ENCODE results near the gene SAMD3.
"Not testable (repeated sequence)": the region's sequence is repeated elsewhere in the genome, so short reads cannot be mapped to it uniquely, and the experiment has no call there.

Gene SAMD3

DNA sequence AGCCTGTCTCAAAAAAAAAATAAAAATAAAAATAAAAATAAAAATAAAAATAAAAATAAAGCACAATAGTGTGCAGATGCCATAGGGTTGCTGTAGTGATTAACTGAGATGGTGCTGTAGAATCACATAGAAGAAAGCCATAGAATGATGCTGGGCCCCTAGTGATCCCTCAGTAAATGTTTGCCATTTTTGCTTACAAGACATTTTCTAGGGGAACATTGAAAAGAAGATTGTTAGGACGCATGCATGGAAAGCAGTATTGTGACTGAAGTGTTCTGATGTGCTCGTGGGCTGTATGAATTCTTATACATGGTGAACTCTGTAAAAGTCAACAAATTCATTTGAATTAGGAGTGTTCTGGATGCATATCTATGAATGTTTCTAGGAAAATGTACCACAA, 22.0 kb upstream of the SAMD3 start:
- Histone ChIP-seq H2AFZ (ENCODE audit: low read depth) (no peak overlapping the region), H4K20me1 (ENCODE audit: insufficient read depth) (no peaks in the 10 kb centered on the region), H3K4me2 (no peak overlapping the region), H3K27me3 (ENCODE audit: insufficient read depth, low read depth) (no peaks in the 10 kb centered on the region), H3K27ac (no peak overlapping the region), H3K36me3 (ENCODE audit: insufficient read depth) (no peaks in the 10 kb centered on the region), H3K79me2 (ENCODE audit: insufficient read depth, low read depth) (no peaks in the 10 kb centered on the region), H3K9ac (no peak overlapping the region), H3K4me1 (ENCODE audit: low read depth, poor library complexity, severe bottlenecking) (no peaks in the 10 kb centered on the region), H3K4me3 (IDR thresholded peaks at IDR 0.05; ENCODE audit: insufficient read depth, low read depth, low read length) (no peak overlapping the region)
- TF ChIP-seq, protein P1, sequence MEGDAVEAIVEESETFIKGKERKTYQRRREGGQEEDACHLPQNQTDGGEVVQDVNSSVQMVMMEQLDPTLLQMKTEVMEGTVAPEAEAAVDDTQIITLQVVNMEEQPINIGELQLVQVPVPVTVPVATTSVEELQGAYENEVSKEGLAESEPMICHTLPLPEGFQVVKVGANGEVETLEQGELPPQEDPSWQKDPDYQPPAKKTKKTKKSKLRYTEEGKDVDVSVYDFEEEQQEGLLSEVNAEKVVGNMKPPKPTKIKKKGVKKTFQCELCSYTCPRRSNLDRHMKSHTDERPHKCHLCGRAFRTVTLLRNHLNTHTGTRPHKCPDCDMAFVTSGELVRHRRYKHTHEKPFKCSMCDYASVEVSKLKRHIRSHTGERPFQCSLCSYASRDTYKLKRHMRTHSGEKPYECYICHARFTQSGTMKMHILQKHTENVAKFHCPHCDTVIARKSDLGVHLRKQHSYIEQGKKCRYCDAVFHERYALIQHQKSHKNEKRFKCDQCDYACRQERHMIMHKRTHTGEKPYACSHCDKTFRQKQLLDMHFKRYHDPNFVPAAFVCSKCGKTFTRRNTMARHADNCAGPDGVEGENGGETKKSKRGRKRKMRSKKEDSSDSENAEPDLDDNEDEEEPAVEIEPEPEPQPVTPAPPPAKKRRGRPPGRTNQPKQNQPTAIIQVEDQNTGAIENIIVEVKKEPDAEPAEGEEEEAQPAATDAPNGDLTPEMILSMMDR (conservative IDR thresholded peaks at IDR 0.05; ENCODE audit: low read depth, low read length): no peak

DNA sequence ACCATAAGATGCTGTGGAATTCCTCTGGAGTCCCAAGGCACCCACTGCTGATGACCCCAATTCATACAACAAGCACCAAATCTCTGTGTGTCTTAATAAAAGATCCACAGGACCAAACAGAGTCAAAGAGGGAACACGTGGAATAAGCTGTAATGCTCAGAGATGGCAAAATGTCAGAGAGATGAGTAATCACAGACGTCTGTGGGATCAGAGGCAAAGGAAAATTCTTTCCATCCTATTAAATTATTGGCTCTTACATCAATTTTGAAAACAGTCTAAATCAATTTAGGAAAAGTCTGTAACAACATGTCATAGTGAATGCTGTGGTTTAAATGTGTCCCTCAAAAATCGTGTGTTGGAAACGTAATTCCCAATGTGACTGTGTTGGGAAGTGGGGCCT, 17.5 kb upstream of the SAMD3 start:
- Histone ChIP-seq H3K9ac (no peak overlapping the region), H3K36me3 (ENCODE audit: insufficient read depth) (no peaks in the 10 kb centered on the region), H3K27ac (no peak overlapping the region), H3K4me3 (IDR thresholded peaks at IDR 0.05; ENCODE audit: insufficient read depth, low read depth, low read length) (no peak overlapping the region), H2AFZ (ENCODE audit: low read depth) (no peak overlapping the region), H3K4me2 (no peak overlapping the region), H4K20me1 (ENCODE audit: insufficient read depth) (no peaks in the 10 kb centered on the region), H3K4me1 (ENCODE audit: low read depth, poor library complexity, severe bottlenecking) (no peaks in the 10 kb centered on the region), H3K79me2 (ENCODE audit: insufficient read depth, low read depth) (no peaks in the 10 kb centered on the region), H3K27me3 (ENCODE audit: insufficient read depth, low read depth) (no peaks in the 10 kb centered on the region)
- TF ChIP-seq, protein P1 (conservative IDR thresholded peaks at IDR 0.05; ENCODE audit: low read depth, low read length): no peak

DNA sequence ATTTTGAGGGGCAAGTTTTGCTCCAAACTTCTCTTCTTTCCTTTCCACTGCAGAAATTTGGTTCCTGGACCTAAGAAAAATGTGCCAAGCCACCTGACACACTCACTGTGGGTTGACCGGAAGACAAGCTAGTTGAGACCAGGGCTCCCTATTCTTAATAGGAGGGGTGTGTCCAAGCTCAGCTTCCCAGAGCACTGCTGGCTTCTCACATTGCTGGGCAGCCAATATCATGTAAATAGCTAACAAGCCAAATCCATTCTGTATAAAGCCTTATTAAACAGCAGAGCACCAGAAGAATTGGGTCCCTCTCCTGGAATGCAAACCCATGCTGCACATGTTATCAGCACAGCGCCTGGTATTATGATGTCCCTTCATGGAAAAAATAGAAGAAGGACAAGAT, 17.0 kb upstream of the SAMD3 start:
- Histone ChIP-seq H3K27ac (no peak overlapping the region), H4K20me1 (ENCODE audit: insufficient read depth) (no peaks in the 10 kb centered on the region), H3K4me3 (IDR thresholded peaks at IDR 0.05; ENCODE audit: insufficient read depth, low read depth, low read length) (no peak overlapping the region), H3K9ac (no peak overlapping the region), H3K79me2 (ENCODE audit: insufficient read depth, low read depth) (no peaks in the 10 kb centered on the region), H3K27me3 (ENCODE audit: insufficient read depth, low read depth) (no peaks in the 10 kb centered on the region), H3K4me1 (ENCODE audit: low read depth, poor library complexity, severe bottlenecking) (no peaks in the 10 kb centered on the region), H3K4me2 (no peak overlapping the region), H2AFZ (ENCODE audit: low read depth) (no peak overlapping the region), H3K36me3 (ENCODE audit: insufficient read depth) (no peaks in the 10 kb centered on the region)
- TF ChIP-seq, protein P1 (conservative IDR thresholded peaks at IDR 0.05; ENCODE audit: low read depth, low read length): no peak

DNA sequence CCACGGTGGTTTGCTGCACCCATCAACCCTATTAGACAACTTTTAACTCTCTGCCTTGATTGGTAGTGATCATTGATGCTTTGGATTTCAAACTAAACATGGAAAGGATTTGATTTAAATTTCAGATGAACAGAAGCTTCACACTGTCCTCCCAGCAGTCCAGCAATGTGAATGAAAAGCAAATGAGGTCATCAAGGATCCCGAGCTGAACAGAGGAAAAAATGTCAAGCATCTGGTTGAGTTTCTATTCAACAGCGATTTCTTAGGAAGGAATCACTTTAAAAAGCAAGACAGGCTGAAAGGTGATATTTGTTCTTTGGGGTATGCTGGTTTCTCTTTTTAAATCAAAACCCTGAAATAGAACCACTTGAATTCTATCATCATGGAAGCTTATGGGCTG, 10.6 kb upstream of the SAMD3 start:
- H2AFZ ChIP-seq (ENCODE audit: low read depth): no peak overlapping the region
- H3K4me2 ChIP-seq: no peak overlapping the region

DNA sequence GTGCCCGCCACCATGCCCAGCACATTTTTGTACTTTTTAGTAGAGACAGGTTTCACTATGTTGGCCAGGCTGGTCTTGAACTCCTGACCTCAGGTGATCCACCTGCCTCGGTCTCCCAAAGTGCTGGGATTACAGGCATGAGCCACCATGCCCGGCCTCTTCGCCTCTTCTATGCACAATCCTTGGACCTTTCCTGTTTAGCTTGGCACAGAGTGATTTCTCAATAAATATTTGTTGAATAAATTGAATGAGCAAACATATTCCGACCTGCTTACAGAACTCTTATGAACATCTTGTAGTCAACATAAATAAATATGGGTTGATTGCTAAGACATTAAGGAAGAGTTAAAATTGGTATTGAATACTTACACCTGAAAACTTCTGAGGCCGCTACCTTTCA, 7.8 kb upstream of the SAMD3 start:
- not testable (repeated sequence) for H3K4me2 ChIP-seq; H3K4me1 ChIP-seq (ENCODE audit: low read depth, poor library complexity, severe bottlenecking); H3K4me3 ChIP-seq (IDR thresholded peaks at IDR 0.05; ENCODE audit: insufficient read depth, low read depth, low read length); H3K27ac ChIP-seq; H3K79me2 ChIP-seq (ENCODE audit: insufficient read depth, low read depth); H4K20me1 ChIP-seq (ENCODE audit: insufficient read depth); H3K27me3 ChIP-seq (ENCODE audit: insufficient read depth, low read depth); H3K9ac ChIP-seq; H3K36me3 ChIP-seq (ENCODE audit: insufficient read depth); H2AFZ ChIP-seq (ENCODE audit: low read depth)

More for the DNA sequence above, 10.6 kb upstream of the SAMD3 start:
- no peaks in the 10 kb centered on the region for H3K36me3 ChIP-seq (ENCODE audit: insufficient read depth)
- TF ChIP-seq, protein P1 (conservative IDR thresholded peaks at IDR 0.05; ENCODE audit: low read depth, low read length): no peak
- no peaks in the 10 kb centered on the region for H3K4me1 ChIP-seq (ENCODE audit: low read depth, poor library complexity, severe bottlenecking)
- no peaks in the 10 kb centered on the region for H3K27me3 ChIP-seq (ENCODE audit: insufficient read depth, low read depth)
- no peaks in the 10 kb centered on the region for H4K20me1 ChIP-seq (ENCODE audit: insufficient read depth)
- no peak overlapping the region for H3K9ac ChIP-seq
- no peak overlapping the region for H3K27ac ChIP-seq
- no peak overlapping the region for H3K4me3 ChIP-seq (IDR thresholded peaks at IDR 0.05; ENCODE audit: insufficient read depth, low read depth, low read length)
- no peaks in the 10 kb centered on the region for H3K79me2 ChIP-seq (ENCODE audit: insufficient read depth, low read depth)
